SK-N-SH treated with all-trans-retinoic acid at 6 μM for 48 hours (cell line): ENCODE results near the gene PPP3CA.

Experiments
- CSDC2 ChIP-seq: fragments of 250-450 bp; sonication (Bioruptor Pico); IDR thresholded peaks from 2 replicates; pipeline ENCODE4 v1.5.0; 2020; ENCODE audit warnings: mild to moderate bottlenecking, moderate library complexity
- CSRNP3 ChIP-seq: fragments of 250-450 bp; sonication (Bioruptor Pico); IDR thresholded peaks from 2 replicates; pipeline ENCODE4 v1.5.1; 2021; ENCODE audit warnings: mild to moderate bottlenecking, moderate library complexity
- GLIS3 ChIP-seq: fragments of 250-450 bp; sonication (Bioruptor Pico); IDR thresholded peaks from 2 replicates; pipeline ENCODE4 v1.5.0; 2020; ENCODE audit warnings: mild to moderate bottlenecking, moderate library complexity
- RARB ChIP-seq: fragments of 250-450 bp; sonication (Bioruptor Pico); IDR thresholded peaks from 2 replicates; pipeline ENCODE4 v1.8.0; 2021; ENCODE audit warnings: mild to moderate bottlenecking, moderate library complexity
- TCF4 ChIP-seq: fragments of 250-450 bp; sonication (Bioruptor Pico); IDR thresholded peaks from 2 replicates; pipeline ENCODE4 v1.8.0; 2021; ENCODE audit warnings: mild to moderate bottlenecking, moderate library complexity, borderline replicate concordance
- ZC3H10 ChIP-seq: fragments of 250-450 bp; sonication (Bioruptor Pico); IDR thresholded peaks from 2 replicates; pipeline ENCODE4 v1.5.1; 2021; ENCODE audit warnings: mild to moderate bottlenecking, moderate library complexity
- ZFP3 ChIP-seq: fragments of 250-450 bp; sonication (Bioruptor Pico); IDR thresholded peaks from 2 replicates; pipeline ENCODE4 v1.5.0; 2020; ENCODE audit warnings: mild to moderate bottlenecking, moderate library complexity
- ZFP30 ChIP-seq: fragments of 450-650 bp; formaldehyde crosslinking; IDR thresholded peaks from 2 replicates; pipeline ENCODE4 v1.5.0; 2022; ENCODE audit warnings: mild to moderate bottlenecking, moderate library complexity
- ZNF565 ChIP-seq: fragments of 450-650 bp; formaldehyde crosslinking; conservative IDR thresholded peaks from 2 replicates; pipeline ENCODE4 v1.5.0; 2020; ENCODE audit warnings: low read depth, mild to moderate bottlenecking, moderate library complexity
- ZNF70 ChIP-seq: fragments of 450-650 bp; formaldehyde crosslinking; IDR thresholded peaks from 2 replicates; pipeline ENCODE4 v1.5.0; 2020; ENCODE audit warnings: mild to moderate bottlenecking, moderate library complexity
- TF ChIP-seq, protein P1 (sequence below): fragments of 250-450 bp; sonication (Bioruptor Pico); IDR thresholded peaks from 2 replicates; pipeline ENCODE4 v1.8.0; 2020; ENCODE audit warnings: mild to moderate bottlenecking, moderate library complexity, borderline replicate concordance

- TF ChIP-seq ZFP3 (CRISPR knock-in tag) = no peak
- no peak for TF ChIP-seq ZC3H10 (CRISPR knock-in tag)
- no peak for TF ChIP-seq CSDC2 (CRISPR knock-in tag)
- TF ChIP-seq ZFP30 (CRISPR knock-in tag) = no peak
- no peak for TF ChIP-seq CSRNP3
- no peak for TF ChIP-seq GLIS3 (CRISPR knock-in tag)
- TF ChIP-seq ZNF565 (CRISPR knock-in tag) = no peak
- TF ChIP-seq RARB (CRISPR knock-in tag) = no peak
- no peak for TF ChIP-seq TCF4
- TF ChIP-seq, protein P1, sequence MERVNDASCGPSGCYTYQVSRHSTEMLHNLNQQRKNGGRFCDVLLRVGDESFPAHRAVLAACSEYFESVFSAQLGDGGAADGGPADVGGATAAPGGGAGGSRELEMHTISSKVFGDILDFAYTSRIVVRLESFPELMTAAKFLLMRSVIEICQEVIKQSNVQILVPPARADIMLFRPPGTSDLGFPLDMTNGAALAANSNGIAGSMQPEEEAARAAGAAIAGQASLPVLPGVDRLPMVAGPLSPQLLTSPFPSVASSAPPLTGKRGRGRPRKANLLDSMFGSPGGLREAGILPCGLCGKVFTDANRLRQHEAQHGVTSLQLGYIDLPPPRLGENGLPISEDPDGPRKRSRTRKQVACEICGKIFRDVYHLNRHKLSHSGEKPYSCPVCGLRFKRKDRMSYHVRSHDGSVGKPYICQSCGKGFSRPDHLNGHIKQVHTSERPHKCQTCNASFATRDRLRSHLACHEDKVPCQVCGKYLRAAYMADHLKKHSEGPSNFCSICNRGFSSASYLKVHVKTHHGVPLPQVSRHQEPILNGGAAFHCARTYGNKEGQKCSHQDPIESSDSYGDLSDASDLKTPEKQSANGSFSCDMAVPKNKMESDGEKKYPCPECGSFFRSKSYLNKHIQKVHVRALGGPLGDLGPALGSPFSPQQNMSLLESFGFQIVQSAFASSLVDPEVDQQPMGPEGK (CRISPR knock-in tag) = no peak
- no peak for TF ChIP-seq ZNF70
These were observed 60.7 kb downstream of the PPP3CA start for GRCh38 chr4:101286663-101287062.
